GM12878 (cell line): ENCODE results near the gene ZMIZ2.

Source experiments
- BMI1 ChIP-seq: fragments of 450-650 bp; IDR thresholded peaks from 2 replicates; pipeline ENCODE4 v1.6.1; 2016; ENCODE audit warnings: mild to moderate bottlenecking, moderate library complexity, borderline replicate concordance
- CEBPZ ChIP-seq: fragments of 150-350 bp; IDR thresholded peaks from 2 replicates; pipeline ENCODE4 v1.6.1; 2016; ENCODE audit warnings: low read depth, low read length
- CTCF ChIP-seq, 3 experiments: IDR thresholded peaks in 2 of 3; conservative IDR thresholded peaks in 1 of 3; 2 replicates each; pipeline ENCODE4 v1.5.1; 2011; ENCODE audit warnings: low read depth in 3 of 3, low read length in 3 of 3, mild to moderate bottlenecking in 3 of 3, control low read depth in 2 of 3, moderate library complexity in 2 of 3, inconsistent platforms in 1 of 3, mixed read lengths in 1 of 3; ENCODE audit not compliant: control insufficient read depth in 2 of 3, insufficient read depth in 1 of 3; ENCODE audit errors: extremely low read depth in 1 of 3
- ELK1 ChIP-seq: IDR thresholded peaks from 2 replicates; pipeline ENCODE4 v1.6.1; 2012; ENCODE audit warnings: low read depth, low read length, improper control_type of control experiment
- EZH2 ChIP-seq: IDR thresholded peaks from 2 replicates; pipeline ENCODE4 v1.6.1; 2012; ENCODE audit warnings: low read depth, mild to moderate bottlenecking, control low read depth, inconsistent platforms, low read length, borderline replicate concordance; ENCODE audit not compliant: control insufficient read depth
- IKZF2 ChIP-seq, 2 experiments: fragments of 450-650 bp; IDR thresholded peaks; 2 replicates each; pipeline ENCODE4 v1.6.1; 2017; ENCODE audit warnings: mild to moderate bottlenecking in 2 of 2, moderate library complexity in 2 of 2
- JUND ChIP-seq: IDR thresholded peaks from 2 replicates; pipeline ENCODE4 v1.6.1; 2012; ENCODE audit warnings: low read depth, mild to moderate bottlenecking, low read length, improper control_type of control experiment, moderate library complexity
- POLR2A ChIP-seq: IDR thresholded peaks from 2 replicates; pipeline ENCODE4 v1.6.1; 2011; ENCODE audit warnings: low read depth, mild to moderate bottlenecking, low read length
- POLR2AphosphoS5 ChIP-seq: IDR thresholded peaks from 2 replicates; pipeline ENCODE4 v1.6.1; 2011; ENCODE audit warnings: mild to moderate bottlenecking, low read length, inconsistent platforms
- SIX5 ChIP-seq: IDR thresholded peaks from 2 replicates; pipeline ENCODE4 v1.6.1; 2011; ENCODE audit warnings: mild to moderate bottlenecking, low read depth, low read length, moderate library complexity; ENCODE audit not compliant: severe bottlenecking
- SMC3 ChIP-seq: IDR thresholded peaks from 2 replicates; pipeline ENCODE4 v1.6.1; 2011; ENCODE audit warnings: low read length, improper control_type of control experiment, borderline replicate concordance
- ZBTB11 ChIP-seq: fragments of 450-650 bp; formaldehyde crosslinking; IDR thresholded peaks from 2 replicates; pipeline ENCODE4 v1.5.0; 2022; ENCODE audit warnings: mild to moderate bottlenecking, missing genetic modification characterization

- TF ChIP-seq POLR2A, result no peak
- no peak for TF ChIP-seq ELK1
- no peak for TF ChIP-seq BMI1
- TF ChIP-seq POLR2AphosphoS5, result no peak; the same call in 1 of the 2 replicates
- TF ChIP-seq CTCF (IDR thresholded peaks at IDR 0.05 in 2 of 3, conservative IDR thresholded peaks at IDR 0.05 in 1 of 3; ENCODE audit: control insufficient read depth in 2 of 3, extremely low read depth in 1 of 3, insufficient read depth in 1 of 3, low read depth in 3 of 3, low read length in 3 of 3), result no peak
- no peak for TF ChIP-seq SIX5
- TF ChIP-seq ZBTB11 (CRISPR knock-in tag), result no peak
- no peak for TF ChIP-seq CEBPZ
- TF ChIP-seq IKZF2 (IDR thresholded peaks at IDR 0.05), result no peak
- TF ChIP-seq SMC3, result no peak
- no peak for TF ChIP-seq JUND
- TF ChIP-seq EZH2, result no peak
Measured at GRCh38 chr7:44749992-44750391, 1.3 kb downstream of the ZMIZ2 start.
